Uterus (tissue), 4 donors: ENCODE data around the gene USP7. TPM values are rescaled to one million over a fixed set of nuclear protein-coding genes. Genes with fewer than 3 reads are reported as not detected.

Experiments used
- DNase-seq, 2 donors: peaks; one replicate each; pipeline ENCODE4 v3.0.0-alpha.2; 2019 to 2020
- H3K27ac ChIP-seq, 2 donors: fragments of 200-600 bp; sonication (generic); 1 replicate in 1 of 2; 2 replicates in 1 of 2; pipeline ENCODE4 v1.5.1; 2016 to 2018
- H3K27me3 ChIP-seq, 2 donors: fragments of 200-600 bp; sonication (generic); one replicate each; pipeline ENCODE4 v1.5.1; 2018 to 2019; ENCODE audit warnings: control low read depth in 1 of 2
- H3K36me3 ChIP-seq, 2 donors: fragments of 200-600 bp; sonication (generic); one replicate each; pipeline ENCODE4 v1.5.1; 2019; ENCODE audit warnings: control low read depth in 1 of 2
- H3K4me1 ChIP-seq, 2 donors: fragments of 200-600 bp; sonication (generic); one replicate each; pipeline ENCODE4 v1.5.1; 2018 to 2019; ENCODE audit warnings: control low read depth in 1 of 2
- H3K4me3 ChIP-seq, 2 donors: fragments of 200-600 bp; sonication (generic); 1 replicate in 1 of 2; 2 replicates in 1 of 2; pipeline ENCODE4 v1.5.1; 2018 to 2019; ENCODE audit warnings: mild to moderate bottlenecking in 1 of 2
- H3K9me3 ChIP-seq, 2 donors: fragments of 200-600 bp; sonication (generic); one replicate each; pipeline ENCODE4 v1.5.1; 2019; ENCODE audit warnings: control low read depth in 1 of 2
- POLR2A ChIP-seq, 2 donors: fragments of 450-650 bp; IDR thresholded peaks; one replicate each; pipeline ENCODE4 v1.6.1; 2016; ENCODE audit warnings: antibody characterized with exemption in 2 of 2, mild to moderate bottlenecking in 1 of 2, moderate library complexity in 1 of 2
- intact Hi-C: fragments of 100-400 bp; cut with DNase I; formaldehyde crosslinking; loops from one replicate; pipeline ENCODE4 v1.15.1; 2023; ENCODE audit warnings: low total_unique reads
- total RNA-seq, 4 donors: library from RNA; depleted of rRNA in 3 of 4; stranded (reverse); fragments of >200 nt in 3 of 4; gene quantifications; one replicate each; pipeline versions ENCODE4 v1.1.0 to v1.2.4, GENCODE V29; 2014 to 2023
- TF ChIP-seq, protein P1 (sequence below), 4 experiments: fragments of 200-600 bp in 2 of 4; fragments of 450-650 bp in 2 of 4; sonication (generic) in 2 of 4; IDR thresholded peaks; one replicate each; pipeline ENCODE4 v1.5.1; 2016 to 2019; ENCODE audit warnings: antibody characterized with exemption in 4 of 4, mild to moderate bottlenecking in 2 of 4, moderate library complexity in 1 of 4
- donor health status: DM: yes; HTN: yes; CAD: no.

USP7 gene
- total RNA-seq, 4 donors from 2014 or later = 20.9 to 223 (median 122) TPM

- Histone ChIP-seq H3K36me3 (no peaks in the 10 kb centered on the region), H3K4me3 (no peak overlapping the region), H3K27me3 (no peaks in the 10 kb centered on the region), H3K9me3 (no peaks in the 10 kb centered on the region), H3K4me1 (no peaks in the 10 kb centered on the region), H3K27ac (no peak overlapping the region)
- intact Hi-C loops = no loop called here
- DNase-seq = no peak
- TF ChIP-seq, protein P1, sequence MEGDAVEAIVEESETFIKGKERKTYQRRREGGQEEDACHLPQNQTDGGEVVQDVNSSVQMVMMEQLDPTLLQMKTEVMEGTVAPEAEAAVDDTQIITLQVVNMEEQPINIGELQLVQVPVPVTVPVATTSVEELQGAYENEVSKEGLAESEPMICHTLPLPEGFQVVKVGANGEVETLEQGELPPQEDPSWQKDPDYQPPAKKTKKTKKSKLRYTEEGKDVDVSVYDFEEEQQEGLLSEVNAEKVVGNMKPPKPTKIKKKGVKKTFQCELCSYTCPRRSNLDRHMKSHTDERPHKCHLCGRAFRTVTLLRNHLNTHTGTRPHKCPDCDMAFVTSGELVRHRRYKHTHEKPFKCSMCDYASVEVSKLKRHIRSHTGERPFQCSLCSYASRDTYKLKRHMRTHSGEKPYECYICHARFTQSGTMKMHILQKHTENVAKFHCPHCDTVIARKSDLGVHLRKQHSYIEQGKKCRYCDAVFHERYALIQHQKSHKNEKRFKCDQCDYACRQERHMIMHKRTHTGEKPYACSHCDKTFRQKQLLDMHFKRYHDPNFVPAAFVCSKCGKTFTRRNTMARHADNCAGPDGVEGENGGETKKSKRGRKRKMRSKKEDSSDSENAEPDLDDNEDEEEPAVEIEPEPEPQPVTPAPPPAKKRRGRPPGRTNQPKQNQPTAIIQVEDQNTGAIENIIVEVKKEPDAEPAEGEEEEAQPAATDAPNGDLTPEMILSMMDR (IDR thresholded peaks at IDR 0.05) = no peak
- TF ChIP-seq POLR2A (IDR thresholded peaks at IDR 0.05) = no peak
Observed at GRCh38 chr16:8905795-8906591, 57.7 kb downstream of the USP7 start.

- Histone ChIP-seq H3K9me3 (no peaks in the 10 kb centered on the region), H3K36me3 (no peaks in the 10 kb centered on the region), H3K4me1 (no peaks in the 10 kb centered on the region), H3K27ac (no peak overlapping the region), H3K27me3 (no peaks in the 10 kb centered on the region), H3K4me3 (no peak overlapping the region)
- TF ChIP-seq, protein P1 (IDR thresholded peaks at IDR 0.05) = no peak
- TF ChIP-seq POLR2A (IDR thresholded peaks at IDR 0.05) = no peak
- intact Hi-C loops = no loop called here
- DNase-seq = no peak
Observed at GRCh38 chr16:8905168-8905762, 58.4 kb downstream of the USP7 start.

DNA sequence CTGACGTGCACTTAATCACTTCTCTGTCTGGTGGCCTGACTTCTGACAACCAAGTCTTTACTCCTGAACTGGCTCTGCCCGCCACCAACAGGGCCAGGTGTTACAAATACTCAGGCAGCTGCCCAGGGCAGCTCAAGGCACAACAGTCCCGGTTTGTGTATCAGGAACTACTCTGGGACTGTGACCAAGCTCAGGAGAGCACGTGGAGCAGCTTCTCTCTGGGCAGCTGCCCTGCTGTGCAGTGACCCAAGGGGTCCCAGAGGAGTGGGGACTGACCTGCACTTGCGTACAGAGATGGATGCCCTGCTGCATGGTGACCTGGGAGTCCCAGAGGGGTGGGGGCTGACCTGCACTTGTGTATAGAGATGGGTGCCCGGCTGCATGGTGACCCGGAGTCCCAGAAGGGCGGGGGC is 59.7 kb downstream of the USP7 start:
- H3K27ac ChIP-seq = no peak overlapping the region
- intact Hi-C loops = no loop called here
- no peak for TF ChIP-seq POLR2A (IDR thresholded peaks at IDR 0.05)
- TF ChIP-seq, protein P1 (IDR thresholded peaks at IDR 0.05) = no peak
- no peaks in the 10 kb centered on the region for H3K4me1 ChIP-seq
- no peak for DNase-seq
- H3K27me3 ChIP-seq = no peaks in the 10 kb centered on the region
- H3K9me3 ChIP-seq = no peaks in the 10 kb centered on the region
- no peak overlapping the region for H3K4me3 ChIP-seq
- no peaks in the 10 kb centered on the region for H3K36me3 ChIP-seq

GRCh38 chr16:8903004-8903403 is 60.7 kb downstream of the USP7 start:
- Histone ChIP-seq H3K27ac (no peak overlapping the region), H3K9me3 (no peaks in the 10 kb centered on the region), H3K27me3 (no peaks in the 10 kb centered on the region), H3K4me1 (no peaks in the 10 kb centered on the region), H3K36me3 (no peaks in the 10 kb centered on the region), H3K4me3 (no peak overlapping the region)
- intact Hi-C loops = no loop called here
- TF ChIP-seq, protein P1 (IDR thresholded peaks at IDR 0.05) = no peak
- TF ChIP-seq POLR2A (IDR thresholded peaks at IDR 0.05) = no peak
- no peak for DNase-seq

GRCh38 chr16:8901320-8901861 is 62.3 kb downstream of the USP7 start:
- Histone ChIP-seq H3K4me1 (no peaks in the 10 kb centered on the region), H3K36me3 (no peaks in the 10 kb centered on the region), H3K4me3 (no peak overlapping the region), H3K27me3 (no peaks in the 10 kb centered on the region), H3K27ac (no peak overlapping the region), H3K9me3 (no peaks in the 10 kb centered on the region)
- TF ChIP-seq POLR2A (IDR thresholded peaks at IDR 0.05) = no peak
- TF ChIP-seq, protein P1 (IDR thresholded peaks at IDR 0.05) = no peak
- intact Hi-C loops = no loop called here
- no peak for DNase-seq
